CD4-positive, CD25-positive, alpha-beta regulatory T cell (primary cell): ENCODE results near the gene FHL2. TPM values are rescaled to one million over a fixed set of nuclear protein-coding genes. Genes with fewer than 3 reads are reported as not detected.

Source experiments
- ATAC-seq, 2 donors: fragments of 150-1000 bp; cut with Tn5 transposase; one replicate each; pipeline ENCODE4 v1.10.0; 2021; ENCODE audit warnings: low read depth in 2 of 2, moderate number of reproducible peaks in 2 of 2, moderate library complexity in 1 of 2
- DNase-seq, 3 donors: peaks; one replicate each; pipeline versions ENCODE4 v3.0.0 to v3.0.0-alpha.2; 2012 to 2022; ENCODE audit warnings: mixed read lengths in 1 of 3
- H3K27ac ChIP-seq: one replicate; pipeline ENCODE4 v1.7.0; 2013; ENCODE audit warnings: mild to moderate bottlenecking, low read length; ENCODE audit not compliant: insufficient read depth, poor library complexity, severe bottlenecking
- H3K27me3 ChIP-seq: one replicate; pipeline ENCODE4 v1.7.0; 2013; ENCODE audit warnings: low read length; ENCODE audit not compliant: control insufficient read depth, insufficient read depth
- H3K36me3 ChIP-seq: one replicate; pipeline ENCODE4 v1.7.0; 2013; ENCODE audit warnings: mild to moderate bottlenecking, low read length, moderate library complexity; ENCODE audit not compliant: control insufficient read depth, insufficient read depth
- H3K4me1 ChIP-seq: 2 replicates; pipeline ENCODE4 v1.7.0; 2013; ENCODE audit warnings: mild to moderate bottlenecking, low read length; ENCODE audit not compliant: insufficient read depth, control insufficient read depth, poor library complexity, severe bottlenecking
- H3K4me3 ChIP-seq: one replicate; pipeline ENCODE4 v1.7.0; 2013; ENCODE audit warnings: low read depth, mild to moderate bottlenecking, low read length, moderate library complexity
- H3K9me3 ChIP-seq, 2 experiments: 1 replicate in 1 of 2; 2 replicates in 1 of 2; pipeline ENCODE4 v1.7.0; 2013; ENCODE audit warnings: low read length in 2 of 2, mild to moderate bottlenecking in 1 of 2, moderate library complexity in 1 of 2; ENCODE audit not compliant: control insufficient read depth in 2 of 2
- H3K27ac Mint-ChIP-seq, 3 donors: one replicate each; pipeline ENCODE4 v1.8.0; 2020 to 2022; ENCODE audit warnings: mild to moderate bottlenecking in 3 of 3, mixed read lengths in 3 of 3, moderate library complexity in 2 of 3
- H3K27me3 Mint-ChIP-seq: one replicate; pipeline ENCODE4 v1.8.0; 2022; ENCODE audit warnings: mild to moderate bottlenecking, mixed read lengths
- H3K36me3 Mint-ChIP-seq: one replicate; pipeline ENCODE4 v1.8.0; 2020; ENCODE audit warnings: mixed read lengths
- H3K4me1 Mint-ChIP-seq, 4 donors: one replicate each; pipeline ENCODE4 v1.8.0; 2020 to 2022; ENCODE audit warnings: mixed read lengths in 4 of 4, mild to moderate bottlenecking in 1 of 4
- H3K4me3 Mint-ChIP-seq, 4 donors: one replicate each; pipeline ENCODE4 v1.8.0; 2020 to 2022; ENCODE audit warnings: mild to moderate bottlenecking in 4 of 4, mixed read lengths in 4 of 4, moderate library complexity in 3 of 4
- H3K9me3 Mint-ChIP-seq, 7 donors: one replicate each; pipeline ENCODE4 v1.8.0; 2020 to 2022; ENCODE audit warnings: mixed read lengths in 7 of 7, mild to moderate bottlenecking in 3 of 7, moderate library complexity in 2 of 7
- polyA plus RNA-seq, 4 donors: library from polyadenylated mRNA; unstranded; fragments of 300-500 nt; fragmentation: Illumina TruSeq; gene quantifications; one replicate each; pipeline ENCODE4 v1.2.3, GENCODE V29; 2021
- total RNA-seq: library from RNA; stranded (reverse); gene quantifications from one replicate; pipeline ENCODE4 v1.2.3, GENCODE V29; 2022

FHL2 gene
- total and polyA plus RNA-seq, 5 donors from 2014 or later, result 0.57 to 2.0 (median 1.1) TPM

DNA sequence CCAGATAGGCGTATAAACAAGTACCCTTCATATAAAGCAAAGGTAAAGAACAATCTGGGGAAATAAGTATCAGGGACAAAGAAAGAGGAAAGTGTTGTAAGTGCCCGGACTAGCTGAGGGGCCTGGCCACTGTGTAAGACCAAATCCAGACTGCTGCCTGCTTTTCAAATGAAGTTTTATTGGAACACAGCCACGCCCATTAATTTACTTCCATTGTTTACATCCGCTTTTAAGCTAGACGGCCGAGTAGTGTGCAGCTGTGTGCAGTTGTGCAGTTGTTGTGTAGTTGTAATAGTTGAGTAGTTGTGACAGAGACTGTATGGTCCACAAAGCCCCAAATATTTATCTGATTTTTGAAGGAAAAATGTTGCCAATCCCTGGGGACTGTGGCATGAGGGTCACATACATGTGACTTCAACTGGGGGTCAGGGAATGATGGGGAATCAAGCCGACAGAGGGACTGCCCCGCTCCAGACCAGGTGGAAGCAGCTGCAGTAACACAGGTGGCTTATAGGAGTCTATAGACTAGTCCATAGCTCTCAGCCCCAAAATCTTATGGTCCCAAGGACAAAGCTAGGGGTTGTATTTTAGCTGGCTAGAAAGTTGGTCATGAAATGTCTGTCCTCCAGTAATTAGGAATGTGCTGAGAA is 30.0 kb downstream of the FHL2 start:
- no peaks in the 10 kb centered on the region for H3K9me3 ChIP-seq
- no peak overlapping the region for H3K27ac ChIP-seq
- no peak for ATAC-seq
- no peaks in the 10 kb centered on the region for H3K27me3 ChIP-seq
- peaks cover 4% of the 10 kb centered on the region for H3K36me3 Mint-ChIP-seq
- peaks cover 7 to 21% (median 11%) of the 10 kb centered on the region in 4 donors for H3K4me1 Mint-ChIP-seq
- H3K9me3 Mint-ChIP-seq, result no peaks in the 10 kb centered on the region
- no peak overlapping the region for H3K4me3 Mint-ChIP-seq
- H3K36me3 ChIP-seq, result no peaks in the 10 kb centered on the region
- DNase-seq, result no peak
- H3K27ac Mint-ChIP-seq, result no peak overlapping the region
- no peaks in the 10 kb centered on the region for H3K27me3 Mint-ChIP-seq
- no peak overlapping the region for H3K4me3 ChIP-seq
- peaks cover 14% of the 10 kb centered on the region for H3K4me1 ChIP-seq

DNA sequence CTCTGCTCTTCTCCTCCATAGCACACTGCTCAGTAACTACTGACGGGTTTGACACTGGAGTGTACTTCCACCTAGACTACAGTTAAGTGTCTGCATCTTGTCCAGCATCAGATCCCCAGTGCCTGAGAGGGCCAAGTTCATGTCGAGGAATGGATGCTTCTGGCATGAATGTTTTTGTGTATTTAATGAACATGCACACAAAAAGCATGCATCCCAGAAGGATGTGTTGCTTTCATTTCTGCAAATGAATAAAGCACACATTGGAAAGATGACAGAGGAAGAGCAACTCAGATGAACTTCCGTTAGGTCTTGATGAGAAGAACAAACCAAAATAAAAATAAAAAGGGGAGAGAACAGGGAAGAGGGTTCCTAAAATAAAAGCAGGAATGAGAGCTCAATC is 33.6 kb downstream of the FHL2 start:
- no peak for DNase-seq
- Mint-ChIP-seq H3K4me1 (peaks cover 14 to 38% (median 21%) of the 10 kb centered on the region in 4 donors), H3K27me3 (no peaks in the 10 kb centered on the region), H3K36me3 (peaks cover 4% of the 10 kb centered on the region), H3K9me3 (no peaks in the 10 kb centered on the region), H3K4me3 (no peak overlapping the region), H3K27ac (peak overlapping the region in 2 of 3 donors; percentile 5 to 79)
- H3K27ac ChIP-seq, result no peak overlapping the region
- no peaks in the 10 kb centered on the region for H3K27me3 ChIP-seq
- no peak for ATAC-seq
- H3K9me3 ChIP-seq, result no peaks in the 10 kb centered on the region
- H3K36me3 ChIP-seq, result no peaks in the 10 kb centered on the region
- H3K4me1 ChIP-seq, result peaks cover 13% of the 10 kb centered on the region
- H3K4me3 ChIP-seq, result no peak overlapping the region

DNA sequence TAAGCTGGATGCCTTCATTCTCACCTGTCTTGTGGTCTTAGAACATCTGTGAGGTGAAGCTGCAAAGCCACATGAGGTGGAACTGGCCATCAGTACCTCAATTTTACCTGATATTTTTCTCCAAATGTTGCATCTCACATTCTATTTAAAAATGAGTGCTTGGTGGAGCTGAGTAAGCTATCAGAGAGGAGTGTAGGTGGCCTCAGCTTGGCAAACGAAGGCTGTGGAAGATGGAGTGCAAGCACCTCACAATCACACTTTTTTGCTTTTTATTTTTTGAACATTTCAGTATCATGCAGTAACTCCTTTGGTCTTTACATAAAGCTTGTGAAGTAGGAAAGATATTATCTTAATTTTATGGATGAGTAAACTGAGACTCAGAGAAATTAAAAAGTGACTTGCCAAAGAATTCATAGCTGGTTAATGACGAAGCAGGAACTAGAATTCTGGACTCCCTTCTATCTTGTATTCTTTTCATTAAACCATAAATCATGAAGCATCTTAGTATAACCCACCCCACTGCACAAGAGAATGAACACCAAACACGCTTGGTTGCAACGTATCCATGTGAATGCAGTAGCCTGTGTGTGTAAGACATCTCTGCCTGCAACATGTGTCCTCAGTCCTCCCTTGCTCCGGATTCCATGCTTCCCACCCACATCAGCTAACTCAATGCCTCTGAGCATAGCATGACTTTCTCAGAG is 34.3 kb downstream of the FHL2 start:
- Histone ChIP-seq H3K27me3 (no peaks in the 10 kb centered on the region), H3K27ac (no peak overlapping the region), H3K4me3 (no peak overlapping the region), H3K36me3 (peaks cover 2% of the 10 kb centered on the region), H3K9me3 (no peaks in the 10 kb centered on the region), H3K4me1 (peaks cover 9% of the 10 kb centered on the region)
- DNase-seq, result no peak
- no peaks in the 10 kb centered on the region for H3K9me3 Mint-ChIP-seq
- no peak overlapping the region for H3K4me3 Mint-ChIP-seq
- H3K4me1 Mint-ChIP-seq, result peaks cover 8 to 34% (median 19%) of the 10 kb centered on the region in 4 donors
- H3K27me3 Mint-ChIP-seq, result no peaks in the 10 kb centered on the region
- no peak for ATAC-seq
- H3K36me3 Mint-ChIP-seq, result peaks cover 9% of the 10 kb centered on the region
- peak overlapping the region in 1 of 3 donors; percentile 79 for H3K27ac Mint-ChIP-seq

DNA sequence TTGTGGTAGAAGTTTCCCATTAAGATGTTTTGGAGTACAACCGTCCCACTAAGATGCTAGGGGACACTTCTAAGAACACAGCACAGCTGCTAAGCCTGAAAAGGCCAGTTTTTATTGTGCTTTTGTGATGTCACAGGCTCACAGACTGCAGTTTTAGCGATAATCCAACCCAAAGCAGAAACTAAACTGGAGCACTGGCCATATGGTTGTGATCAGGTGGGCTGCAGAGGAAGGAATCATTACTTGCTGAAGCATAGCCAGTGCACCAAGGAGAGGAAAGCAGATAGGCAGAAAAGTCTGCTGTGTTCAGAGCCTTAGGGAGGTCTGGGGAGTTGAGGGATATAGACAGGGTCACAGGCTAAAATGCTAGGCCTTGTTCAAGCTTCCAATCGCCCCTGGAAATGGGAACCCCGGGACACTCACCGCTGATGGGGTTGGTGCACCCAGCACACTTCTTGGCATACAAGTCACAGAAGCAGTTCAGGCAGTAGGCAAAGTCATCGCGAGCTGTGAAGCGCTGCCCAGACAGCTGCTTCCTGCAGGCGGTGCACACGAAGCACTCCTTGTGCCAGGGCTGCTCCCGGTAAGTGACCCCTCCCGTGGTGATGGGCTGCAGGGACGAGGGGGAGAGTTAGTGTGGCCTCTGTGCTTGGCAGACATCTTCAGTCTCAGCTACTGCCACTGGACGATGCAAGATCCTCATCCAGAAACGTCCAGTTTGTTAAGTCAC is 35.8 kb downstream of the FHL2 start:
- Mint-ChIP-seq H3K27me3 (no peaks in the 10 kb centered on the region), H3K36me3 (peaks cover 23% of the 10 kb centered on the region), H3K4me3 (no peak overlapping the region), H3K4me1 (peaks cover 7 to 35% (median 19%) of the 10 kb centered on the region in 4 donors), H3K27ac (peak overlapping the region in 1 of 3 donors; percentile 60), H3K9me3 (no peaks in the 10 kb centered on the region)
- Histone ChIP-seq H3K36me3 (peaks cover 16% of the 10 kb centered on the region), H3K4me3 (no peak overlapping the region), H3K9me3 (no peaks in the 10 kb centered on the region), H3K27ac (no peak overlapping the region), H3K4me1 (peaks cover 9% of the 10 kb centered on the region), H3K27me3 (no peaks in the 10 kb centered on the region)
- DNase-seq (no peak), ATAC-seq (no peak)

DNA sequence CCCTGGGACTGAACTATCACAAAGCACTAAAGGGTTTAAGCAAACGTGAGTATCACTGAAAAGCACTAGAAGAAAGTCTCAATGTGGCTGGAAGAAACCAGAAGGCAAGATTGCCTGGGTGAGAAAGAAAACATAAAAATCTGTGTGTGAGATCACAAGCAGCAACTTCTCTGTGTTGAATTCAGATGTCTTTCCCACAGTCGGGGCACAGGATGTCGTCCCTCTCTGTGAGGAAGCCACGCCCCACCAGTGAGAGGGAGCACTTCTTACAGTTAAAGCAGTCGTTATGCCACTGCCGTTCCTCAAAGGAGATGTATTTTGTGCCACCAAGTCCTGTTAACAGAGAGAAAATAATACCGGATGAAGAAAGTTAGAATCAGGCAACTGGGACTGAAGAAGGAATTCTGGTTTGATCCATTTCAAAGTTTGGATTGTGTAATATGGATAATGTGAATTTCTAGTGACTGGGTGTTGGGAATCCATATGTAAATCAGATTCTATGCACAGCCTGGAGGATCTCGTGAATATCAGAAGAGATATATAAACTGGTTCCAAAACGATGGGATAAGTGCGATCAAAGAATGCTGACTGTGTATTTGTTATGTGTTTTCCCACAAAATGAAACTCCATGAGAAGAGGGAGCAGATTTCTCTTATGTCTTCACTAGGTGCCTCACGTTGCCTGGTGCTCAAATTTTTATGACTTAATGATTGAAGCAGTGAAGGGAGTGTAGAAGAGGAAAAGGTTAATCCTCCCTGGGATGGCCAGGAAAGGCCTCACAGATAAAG is 37.6 kb downstream of the FHL2 start:
- Mint-ChIP-seq H3K4me3 (peak overlapping the region in 2 of 4 donors; percentile 7 to 41), H3K27me3 (no peaks in the 10 kb centered on the region), H3K36me3 (peaks cover 35% of the 10 kb centered on the region), H3K9me3 (peaks cover 0 to 9% (median 2%) of the 10 kb centered on the region in 7 donors), H3K4me1 (peaks cover 7 to 35% (median 19%) of the 10 kb centered on the region in 4 donors), H3K27ac (peak overlapping the region; percentile 7 to 91 (median 61))
- Histone ChIP-seq H3K4me3 (peak overlapping the region; percentile 43), H3K27me3 (no peaks in the 10 kb centered on the region), H3K36me3 (peaks cover 33% of the 10 kb centered on the region), H3K9me3 (peaks cover 10 to 14% of the 10 kb centered on the region in 2 experiments), H3K27ac (no peak overlapping the region), H3K4me1 (peaks cover 9% of the 10 kb centered on the region)
- DNase-seq (peak in 2 of 3 donors; percentile 27 to 78), ATAC-seq (peak; percentile 74 to 78)

DNA sequence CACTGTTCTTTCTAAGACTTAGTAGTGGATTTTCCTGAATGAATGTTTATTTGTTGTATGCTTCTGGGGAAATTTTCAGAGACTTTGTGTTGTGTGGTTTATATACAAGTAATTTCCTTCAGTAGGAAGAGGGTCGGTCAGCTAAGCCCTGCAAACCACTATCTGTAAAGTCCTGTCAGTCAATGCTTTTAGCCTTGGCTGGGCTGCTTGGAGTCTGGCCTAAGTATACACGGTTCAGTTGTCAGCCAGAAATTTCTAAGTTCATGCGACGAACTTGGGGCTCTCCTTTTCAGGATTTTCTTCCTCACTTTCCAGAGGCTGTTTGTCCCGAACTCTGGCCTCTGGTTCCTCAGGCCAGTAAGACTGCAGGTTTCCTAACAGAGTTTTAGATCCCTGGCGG is 40.3 kb downstream of the FHL2 start:
- Mint-ChIP-seq H3K27ac (no peak overlapping the region), H3K27me3 (no peaks in the 10 kb centered on the region), H3K9me3 (peaks cover 0 to 16% (median 5%) of the 10 kb centered on the region in 7 donors), H3K4me1 (peaks cover 7 to 32% (median 19%) of the 10 kb centered on the region in 4 donors), H3K36me3 (peaks cover 44% of the 10 kb centered on the region), H3K4me3 (no peak overlapping the region)
- H3K4me1 ChIP-seq, result peaks cover 9% of the 10 kb centered on the region
- no peak for ATAC-seq
- DNase-seq, result no peak
- no peak overlapping the region for H3K27ac ChIP-seq
- H3K4me3 ChIP-seq, result no peak overlapping the region
- H3K36me3 ChIP-seq, result peaks cover 53% of the 10 kb centered on the region
- H3K27me3 ChIP-seq, result no peaks in the 10 kb centered on the region
- H3K9me3 ChIP-seq, result peaks cover 15 to 20% of the 10 kb centered on the region in 2 experiments

DNA sequence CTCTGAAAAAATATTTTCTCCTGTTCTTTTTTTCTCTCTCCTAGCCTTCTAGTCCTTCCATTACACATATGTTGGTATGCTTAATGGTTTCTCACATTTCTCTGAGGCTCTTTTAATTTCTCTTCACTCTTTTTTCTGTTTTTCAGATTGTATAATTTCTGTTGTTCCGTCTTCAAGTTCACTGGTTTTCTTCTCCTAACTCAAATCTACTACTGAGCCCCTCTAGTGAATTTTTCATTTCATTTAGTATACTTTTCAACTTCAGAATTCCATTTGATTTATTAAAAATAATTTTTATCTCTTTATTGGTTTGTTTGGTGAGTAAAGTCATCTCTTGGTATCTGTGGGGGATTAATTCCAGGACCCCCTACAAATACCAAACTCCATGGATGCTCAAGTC is 41.7 kb downstream of the FHL2 start:
- no peaks in the 10 kb centered on the region for H3K27me3 Mint-ChIP-seq
- H3K4me3 ChIP-seq, result no peak overlapping the region
- no peak overlapping the region for H3K4me3 Mint-ChIP-seq
- no peak for DNase-seq
- no peak for ATAC-seq
- peaks cover 9% of the 10 kb centered on the region for H3K4me1 ChIP-seq
- H3K9me3 Mint-ChIP-seq, result peaks cover 0 to 16% (median 5%) of the 10 kb centered on the region in 7 donors
- no peak overlapping the region for H3K27ac Mint-ChIP-seq
- H3K36me3 ChIP-seq, result peaks cover 61% of the 10 kb centered on the region
- no peaks in the 10 kb centered on the region for H3K27me3 ChIP-seq
- peaks cover 7 to 20% (median 16%) of the 10 kb centered on the region in 4 donors for H3K4me1 Mint-ChIP-seq
- no peak overlapping the region for H3K27ac ChIP-seq
- H3K36me3 Mint-ChIP-seq, result peaks cover 54% of the 10 kb centered on the region
- H3K9me3 ChIP-seq, result peaks cover 15 to 20% of the 10 kb centered on the region in 2 experiments
